GM19463 (cell line): ENCODE measurements around the gene FAM184B.

ENCODE experiments used
- ATAC-seq: cut with Tn5 transposase; IDR thresholded peaks from one replicate; pipeline ENCODE4 v1.9.1; 2021; ENCODE audit warnings: mild to moderate bottlenecking, moderate library complexity; ENCODE audit not compliant: unreplicated experiment

Gene FAM184B

GRCh38 chr4:17781300-17782287, at the start of gene FAM184B:
FAM184B (minus strand) TSS chr4:17781621; CDS start chr4:17781299, 322 bp downstream.
- ATAC-seq = no peak

GRCh38 chr4:17823871-17824669, 42.6 kb upstream of the FAM184B start:
- ATAC-seq = no peak

GRCh38 chr4:17817027-17817426, 35.6 kb upstream of the FAM184B start:
- peak; percentile 79 for ATAC-seq

GRCh38 chr4:17816142-17816541, 34.7 kb upstream of the FAM184B start:
- ATAC-seq = no peak

- ATAC-seq = no peak
Observed at GRCh38 chr4:17814140-17814539, 32.7 kb upstream of the FAM184B start.

GRCh38 chr4:17812801-17813200, 31.4 kb upstream of the FAM184B start:
- ATAC-seq = no peak

- ATAC-seq = no peak
Observed at GRCh38 chr4:17812125-17812524, 30.7 kb upstream of the FAM184B start.

GRCh38 chr4:17811078-17811603, 29.7 kb upstream of the FAM184B start:
- ATAC-seq = peak; percentile 24

GRCh38 chr4:17810260-17811077, 29.0 kb upstream of the FAM184B start, which contains the start of the genes DCAF16 and NCAPG:
DCAF16 (minus strand) TSS chr4:17810757; CDS start chr4:17804141, 6,616 bp downstream.
NCAPG (plus strand) TSS chr4:17810979; CDS start chr4:17811078, 99 bp downstream.
- ATAC-seq = peak; percentile 89

- no peak for ATAC-seq
Observed at GRCh38 chr4:17809667-17810066, 28.2 kb upstream of the FAM184B start.

GRCh38 chr4:17807446-17807845, 26.0 kb upstream of the FAM184B start:
- no peak for ATAC-seq

- no peak for ATAC-seq
Observed at GRCh38 chr4:17805580-17806155, 24.2 kb upstream of the FAM184B start.

GRCh38 chr4:17797808-17798207, 16.4 kb upstream of the FAM184B start:
- no peak for ATAC-seq

- no peak for ATAC-seq
Observed at GRCh38 chr4:17794730-17795129, 13.3 kb upstream of the FAM184B start.

- no peak for ATAC-seq
Observed at GRCh38 chr4:17788956-17789355, 7.5 kb upstream of the FAM184B start.

- no peak for ATAC-seq
Observed at GRCh38 chr4:17787315-17787714, 5.9 kb upstream of the FAM184B start.

GRCh38 chr4:17786567-17786966, 5.1 kb upstream of the FAM184B start:
- ATAC-seq = no peak

GRCh38 chr4:17785858-17786257, 4.4 kb upstream of the FAM184B start:
- ATAC-seq = no peak

- no peak for ATAC-seq
Observed at GRCh38 chr4:17780501-17781299, 721 bp downstream of the FAM184B start.
